SK-N-SH (cell line): ENCODE measurements around the gene SRGAP1.

Experiments
- CTCF ChIP-seq: fragments of 200-600 bp; sonication (generic); IDR thresholded peaks from 2 replicates; pipeline ENCODE4 v1.6.1; 2017; ENCODE audit warnings: antibody characterized with exemption, mild to moderate bottlenecking, moderate library complexity
- EP300 ChIP-seq, 2 experiments: IDR thresholded peaks; 2 replicates each; pipeline versions ENCODE4 v1.4.0 to v1.6.1; 2012; ENCODE audit warnings: borderline replicate concordance in 1 of 2, low read depth in 1 of 2, low read length in 1 of 2
- EZH2phosphoT487 ChIP-seq: fragments of 200-600 bp; sonication (generic); IDR thresholded peaks from 2 replicates; pipeline ENCODE4 v1.6.1; 2017; ENCODE audit warnings: low read depth, mixed run types, mild to moderate bottlenecking, antibody characterized with exemption, moderate library complexity, borderline replicate concordance
- FOSL2 ChIP-seq: IDR thresholded peaks from 2 replicates; pipeline ENCODE4 v1.4.0; 2012; ENCODE audit warnings: low read depth, mild to moderate bottlenecking, moderate library complexity, borderline replicate concordance
- NRF1 ChIP-seq: IDR thresholded peaks from 2 replicates; pipeline ENCODE4 v1.6.1; 2012; ENCODE audit warnings: low read depth, mild to moderate bottlenecking, low read length
- POLR2AphosphoS5 ChIP-seq: IDR thresholded peaks from 2 replicates; pipeline ENCODE4 v1.6.1; 2012; ENCODE audit warnings: low read depth, low read length
- RXRA ChIP-seq: IDR thresholded peaks from 2 replicates; pipeline ENCODE4 v1.4.0; 2012; ENCODE audit warnings: low read depth, mild to moderate bottlenecking, borderline replicate concordance
- TEAD4 ChIP-seq: IDR thresholded peaks from 2 replicates; pipeline ENCODE4 v1.4.0; 2012; ENCODE audit warnings: mild to moderate bottlenecking, borderline replicate concordance; ENCODE audit not compliant: insufficient read depth
- TF ChIP-seq, protein P1 (sequence below): IDR thresholded peaks from 2 replicates; pipeline ENCODE4 v1.4.0; 2012; ENCODE audit warnings: low read depth, borderline replicate concordance
- TF ChIP-seq, protein P2 (sequence below): IDR thresholded peaks from 2 replicates; pipeline ENCODE4 v1.6.1; 2012; ENCODE audit warnings: mild to moderate bottlenecking, low read depth, low read length, moderate library complexity

DNA sequence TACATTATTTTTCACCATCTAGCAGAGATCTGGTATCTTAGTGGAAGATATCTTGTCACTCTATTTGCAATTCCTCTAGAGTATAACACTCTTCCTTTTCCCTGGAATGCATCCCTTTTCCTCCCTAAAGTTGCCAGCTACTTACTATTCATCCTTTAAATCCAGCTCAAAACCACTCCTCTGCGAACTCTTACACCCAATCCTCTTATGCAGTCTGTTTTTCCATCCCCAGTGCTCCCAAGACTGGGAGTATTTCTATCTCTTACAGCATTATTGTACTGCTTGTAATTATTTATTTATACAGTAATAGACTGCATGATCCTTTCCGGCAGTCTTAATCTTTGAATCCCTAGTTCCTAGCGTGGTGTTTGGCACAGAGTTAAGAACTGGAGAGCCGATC, 2.9 kb upstream of the SRGAP1 start:
- no peak for TF ChIP-seq NRF1
- no peak for TF ChIP-seq CTCF
- TF ChIP-seq EZH2phosphoT487, result no peak
- TF ChIP-seq, protein P1, sequence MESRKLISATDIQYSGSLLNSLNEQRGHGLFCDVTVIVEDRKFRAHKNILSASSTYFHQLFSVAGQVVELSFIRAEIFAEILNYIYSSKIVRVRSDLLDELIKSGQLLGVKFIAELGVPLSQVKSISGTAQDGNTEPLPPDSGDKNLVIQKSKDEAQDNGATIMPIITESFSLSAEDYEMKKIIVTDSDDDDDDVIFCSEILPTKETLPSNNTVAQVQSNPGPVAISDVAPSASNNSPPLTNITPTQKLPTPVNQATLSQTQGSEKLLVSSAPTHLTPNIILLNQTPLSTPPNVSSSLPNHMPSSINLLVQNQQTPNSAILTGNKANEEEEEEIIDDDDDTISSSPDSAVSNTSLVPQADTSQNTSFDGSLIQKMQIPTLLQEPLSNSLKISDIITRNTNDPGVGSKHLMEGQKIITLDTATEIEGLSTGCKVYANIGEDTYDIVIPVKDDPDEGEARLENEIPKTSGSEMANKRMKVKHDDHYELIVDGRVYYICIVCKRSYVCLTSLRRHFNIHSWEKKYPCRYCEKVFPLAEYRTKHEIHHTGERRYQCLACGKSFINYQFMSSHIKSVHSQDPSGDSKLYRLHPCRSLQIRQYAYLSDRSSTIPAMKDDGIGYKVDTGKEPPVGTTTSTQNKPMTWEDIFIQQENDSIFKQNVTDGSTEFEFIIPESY, result no peak
- no peak for TF ChIP-seq EP300 (IDR thresholded peaks at IDR 0.05; ENCODE audit: borderline replicate concordance in 1 of 2, low read depth in 1 of 2, low read length in 1 of 2)
- no peak for TF ChIP-seq TEAD4
- TF ChIP-seq, protein P2, sequence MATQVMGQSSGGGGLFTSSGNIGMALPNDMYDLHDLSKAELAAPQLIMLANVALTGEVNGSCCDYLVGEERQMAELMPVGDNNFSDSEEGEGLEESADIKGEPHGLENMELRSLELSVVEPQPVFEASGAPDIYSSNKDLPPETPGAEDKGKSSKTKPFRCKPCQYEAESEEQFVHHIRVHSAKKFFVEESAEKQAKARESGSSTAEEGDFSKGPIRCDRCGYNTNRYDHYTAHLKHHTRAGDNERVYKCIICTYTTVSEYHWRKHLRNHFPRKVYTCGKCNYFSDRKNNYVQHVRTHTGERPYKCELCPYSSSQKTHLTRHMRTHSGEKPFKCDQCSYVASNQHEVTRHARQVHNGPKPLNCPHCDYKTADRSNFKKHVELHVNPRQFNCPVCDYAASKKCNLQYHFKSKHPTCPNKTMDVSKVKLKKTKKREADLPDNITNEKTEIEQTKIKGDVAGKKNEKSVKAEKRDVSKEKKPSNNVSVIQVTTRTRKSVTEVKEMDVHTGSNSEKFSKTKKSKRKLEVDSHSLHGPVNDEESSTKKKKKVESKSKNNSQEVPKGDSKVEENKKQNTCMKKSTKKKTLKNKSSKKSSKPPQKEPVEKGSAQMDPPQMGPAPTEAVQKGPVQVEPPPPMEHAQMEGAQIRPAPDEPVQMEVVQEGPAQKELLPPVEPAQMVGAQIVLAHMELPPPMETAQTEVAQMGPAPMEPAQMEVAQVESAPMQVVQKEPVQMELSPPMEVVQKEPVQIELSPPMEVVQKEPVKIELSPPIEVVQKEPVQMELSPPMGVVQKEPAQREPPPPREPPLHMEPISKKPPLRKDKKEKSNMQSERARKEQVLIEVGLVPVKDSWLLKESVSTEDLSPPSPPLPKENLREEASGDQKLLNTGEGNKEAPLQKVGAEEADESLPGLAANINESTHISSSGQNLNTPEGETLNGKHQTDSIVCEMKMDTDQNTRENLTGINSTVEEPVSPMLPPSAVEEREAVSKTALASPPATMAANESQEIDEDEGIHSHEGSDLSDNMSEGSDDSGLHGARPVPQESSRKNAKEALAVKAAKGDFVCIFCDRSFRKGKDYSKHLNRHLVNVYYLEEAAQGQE, result no peak
- no peak for TF ChIP-seq RXRA
- TF ChIP-seq POLR2AphosphoS5, result no peak
- no peak for TF ChIP-seq FOSL2
